HG03139 (cell line): Measurements from ENCODE around the gene SP7.
"Not testable (repeated sequence)": the region's sequence is repeated elsewhere in the genome, so short reads cannot be mapped to it uniquely, and the experiment has no call there.

Experiments
- ATAC-seq: cut with Tn5 transposase; IDR thresholded peaks from one replicate; pipeline ENCODE4 v1.9.1; 2021; ENCODE audit not compliant: unreplicated experiment

The SP7 gene

DNA sequence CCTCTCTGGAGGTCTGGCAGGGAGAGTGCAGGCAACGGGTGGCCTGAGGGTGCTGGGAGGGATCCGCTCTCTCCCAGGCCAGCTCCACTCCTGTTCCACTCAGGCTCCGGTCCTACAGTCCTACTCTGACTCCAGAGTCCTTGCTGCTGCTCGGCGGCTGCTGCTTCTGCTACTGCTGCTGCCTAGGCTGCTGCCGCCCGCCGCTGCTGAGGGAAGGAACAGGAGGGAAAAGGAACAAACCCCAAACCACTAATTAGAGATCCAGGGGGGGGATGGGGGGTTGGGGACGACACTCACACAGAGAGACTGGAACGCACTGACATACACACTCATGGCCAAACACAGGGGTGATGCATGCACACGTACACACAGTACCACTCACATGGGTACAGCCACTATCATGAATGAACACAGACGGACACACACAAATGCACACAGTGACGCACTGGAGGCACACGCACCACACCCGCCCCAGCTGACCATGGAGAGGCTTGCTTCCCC is at the start of gene SP7:
Gene SP7 (minus strand): TSS at position 174 of the 501 bp plus-strand sequence. CDS start 708 bp downstream, outside the sequence.
- ATAC-seq = no peak

DNA sequence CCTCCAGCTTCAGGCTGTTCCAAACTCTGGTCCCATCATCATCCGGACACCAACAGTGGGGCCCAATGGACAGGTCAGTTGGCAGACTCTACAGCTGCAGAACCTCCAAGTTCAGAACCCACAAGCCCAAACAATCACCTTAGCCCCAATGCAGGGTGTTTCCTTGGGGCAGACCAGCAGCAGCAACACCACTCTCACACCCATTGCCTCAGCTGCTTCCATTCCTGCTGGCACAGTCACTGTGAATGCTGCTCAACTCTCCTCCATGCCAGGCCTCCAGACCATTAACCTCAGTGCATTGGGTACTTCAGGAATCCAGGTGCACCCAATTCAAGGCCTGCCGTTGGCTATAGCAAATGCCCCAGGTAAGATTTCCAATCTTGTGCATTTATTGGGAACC is 47.1 kb upstream of the SP7 start:
- no peak for ATAC-seq

- no peak for ATAC-seq
Observed at GRCh38 chr12:53381731-53382630, 45.8 kb upstream of the SP7 start.

DNA sequence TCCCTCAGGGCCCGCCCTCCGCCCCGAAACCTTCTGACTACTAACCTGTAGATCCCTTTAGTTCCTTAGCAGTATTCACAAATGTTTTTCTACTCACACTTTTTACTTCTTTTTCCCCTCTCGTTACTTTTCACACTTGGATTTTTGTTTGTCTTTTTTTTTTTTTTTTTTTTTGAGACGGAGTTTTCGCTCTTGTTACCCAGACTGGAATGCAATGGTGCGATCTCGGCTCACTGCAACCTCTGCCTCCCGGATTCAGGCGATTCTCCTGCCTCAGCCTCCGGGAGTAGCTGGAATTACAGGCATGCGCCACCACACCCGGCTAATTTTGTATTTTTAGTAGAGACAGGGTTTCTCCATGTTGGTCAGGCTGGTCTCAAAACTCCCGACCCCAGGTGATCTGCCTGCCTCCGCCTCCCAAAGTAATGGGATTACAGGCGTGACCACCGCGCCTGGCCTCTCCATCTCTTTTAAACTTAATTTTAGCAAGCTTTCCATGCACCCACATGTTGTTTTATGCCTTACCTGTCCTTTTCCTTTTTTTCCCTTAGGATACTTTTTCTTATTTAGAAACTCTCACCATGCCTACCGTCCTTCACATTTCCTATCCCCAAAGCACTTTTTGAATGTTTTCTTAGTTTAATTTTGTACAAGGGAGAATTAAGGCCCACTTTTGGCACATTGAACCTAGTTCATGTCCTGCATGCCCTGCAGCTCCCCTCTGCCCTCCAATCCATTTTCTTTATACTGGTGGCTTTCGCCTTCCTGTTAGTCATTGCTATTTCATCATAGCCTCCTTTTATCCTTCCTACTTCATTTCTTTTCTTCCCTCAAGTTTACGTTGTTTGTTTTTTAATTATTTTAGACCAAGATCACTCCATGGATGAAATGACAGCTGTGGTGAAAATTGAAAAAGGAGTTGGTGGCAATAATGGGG is 44.9 kb upstream of the SP7 start:
- ATAC-seq = no peak

GRCh38 chr12:53380104-53380793 is 44.1 kb upstream of the SP7 start, which contains the start of gene SP1:
Gene SP1 (plus strand): TSS chr12:53380176. CDS start chr12:53380292, 116 bp downstream.
- ATAC-seq = peak; percentile 36

DNA sequence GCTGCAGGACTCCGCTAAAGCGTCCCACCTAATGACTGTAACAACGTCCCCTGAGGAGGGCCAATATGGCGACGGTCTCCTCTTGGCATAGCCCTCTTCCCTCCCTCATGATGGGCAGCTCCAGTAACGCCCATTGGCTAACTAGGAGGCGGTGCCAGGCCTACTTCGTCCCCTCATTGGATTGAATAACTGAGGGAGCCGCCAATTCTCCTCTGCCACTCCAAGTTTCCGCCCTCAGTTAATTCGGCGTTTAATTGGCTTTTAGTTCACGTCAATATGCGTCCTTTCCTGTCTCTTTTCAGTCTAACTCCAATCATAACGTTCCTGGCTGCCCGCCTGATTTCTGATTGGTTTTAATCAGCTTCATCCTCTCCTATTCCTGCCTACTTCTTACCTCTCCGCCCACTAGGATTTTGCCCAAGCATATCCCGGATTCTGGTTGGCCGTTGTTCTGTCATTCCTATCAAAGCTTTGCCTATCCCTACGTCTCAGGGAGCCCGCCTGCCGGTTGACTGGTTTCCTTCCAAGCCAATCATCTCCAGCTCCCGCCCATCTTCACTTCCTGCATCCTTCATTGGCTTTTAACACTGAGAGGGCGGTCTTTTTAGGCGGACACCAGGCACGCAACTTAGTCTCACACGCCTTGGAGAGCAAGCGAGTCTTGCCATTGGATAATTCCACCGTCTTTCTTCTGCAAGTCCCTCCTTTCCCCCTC is 43.4 kb upstream of the SP7 start:
- peak; percentile 60 for ATAC-seq

- no peak for ATAC-seq
Observed at GRCh38 chr12:53378724-53379388, 42.7 kb upstream of the SP7 start.

DNA sequence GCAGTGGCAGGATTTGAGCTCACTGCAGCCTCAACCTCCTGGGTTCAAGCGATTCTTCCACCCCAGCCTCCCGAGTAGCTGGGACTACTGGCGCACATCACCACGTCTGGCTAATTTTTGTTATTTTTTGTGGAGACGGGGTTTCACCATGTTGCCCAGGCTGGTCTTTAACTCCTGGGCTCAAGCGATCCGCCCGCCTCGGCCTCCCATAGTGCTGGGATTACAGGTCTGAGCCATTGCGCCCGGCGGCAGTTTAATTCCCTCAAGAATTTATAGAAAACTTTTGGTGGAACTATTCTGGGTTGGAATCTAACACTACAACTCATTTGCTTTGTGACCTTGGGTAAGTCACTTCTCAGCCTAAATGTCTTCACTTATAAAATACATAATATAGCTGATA is 42.1 kb upstream of the SP7 start:
- ATAC-seq = no peak

GRCh38 chr12:53376747-53377146 is 40.6 kb upstream of the SP7 start:
- no peak for ATAC-seq

GRCh38 chr12:53374277-53374676 is 38.1 kb upstream of the SP7 start:
- ATAC-seq = not testable (repeated sequence)

DNA sequence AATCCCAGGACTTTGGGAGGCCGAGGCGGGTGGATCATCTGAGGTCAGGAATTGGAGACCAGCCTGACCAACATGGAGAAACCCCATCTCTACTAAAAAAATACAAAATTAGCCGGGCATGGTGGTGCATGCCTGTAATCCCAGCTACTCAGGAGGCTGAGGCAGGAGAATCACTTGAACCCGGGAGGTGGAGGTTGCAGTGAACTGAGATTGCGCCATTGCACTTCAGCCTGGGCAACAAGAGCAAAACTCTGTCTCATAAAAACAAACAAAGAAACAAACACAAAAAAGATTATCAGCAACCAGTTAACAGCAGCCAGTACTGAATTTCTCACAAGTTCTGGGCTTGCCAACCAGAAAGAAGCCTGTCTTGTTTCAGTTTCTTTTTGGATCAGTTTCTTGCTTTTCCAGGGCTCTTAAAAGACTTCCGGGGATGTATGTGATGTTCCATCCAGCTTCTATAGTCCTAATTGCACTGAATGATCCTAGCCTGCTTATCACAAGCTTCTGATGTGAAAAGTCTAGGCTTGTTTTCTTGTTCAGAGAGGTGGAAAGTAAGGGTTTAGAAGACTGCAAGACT is 37.5 kb upstream of the SP7 start:
- ATAC-seq = not testable (repeated sequence)

- ATAC-seq = no peak
Observed at GRCh38 chr12:53365245-53365904, 29.2 kb upstream of the SP7 start.

- ATAC-seq = not testable (repeated sequence)
Observed at GRCh38 chr12:53361638-53362037, 25.5 kb upstream of the SP7 start.

GRCh38 chr12:53358836-53359419 is 22.8 kb upstream of the SP7 start:
- no peak for ATAC-seq

DNA sequence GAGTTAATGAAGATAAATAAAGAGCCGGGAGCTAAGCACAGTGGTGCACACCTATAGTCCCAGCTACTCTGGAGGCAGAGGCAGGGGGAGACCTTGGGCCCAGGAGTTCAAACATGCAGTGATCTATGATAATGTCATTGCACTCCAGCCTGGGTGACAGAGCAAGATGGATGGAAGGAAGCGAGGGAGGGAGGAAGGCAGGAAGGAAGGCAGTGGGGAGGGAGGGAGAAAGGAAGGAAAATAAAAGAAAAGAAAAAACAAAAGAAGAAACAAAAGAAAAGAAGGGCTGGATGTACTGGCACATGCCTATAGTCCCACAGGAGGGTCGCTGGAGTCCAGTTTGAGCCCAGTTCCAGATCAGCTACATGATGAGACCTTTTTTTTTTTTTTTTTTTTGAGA is 19.0 kb upstream of the SP7 start:
- ATAC-seq = no peak

DNA sequence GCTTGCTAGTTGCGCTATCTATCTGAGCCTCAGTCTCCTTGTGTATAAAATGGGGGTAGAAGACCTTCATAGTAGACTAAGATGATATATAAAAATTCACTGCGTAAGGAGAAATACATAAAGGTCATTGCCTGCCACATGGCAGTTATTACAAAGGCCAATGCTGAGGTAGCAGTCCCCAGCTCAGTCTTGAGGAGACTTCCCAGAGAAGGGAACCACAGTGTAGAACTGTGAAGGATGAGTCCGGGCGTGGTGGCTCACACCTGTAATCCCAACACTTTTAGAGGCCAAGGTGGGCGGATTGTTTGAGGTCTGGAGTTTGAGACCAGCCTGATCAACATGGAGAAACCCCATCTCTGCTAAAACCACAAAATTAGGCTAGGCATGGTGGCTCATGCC is 17.1 kb upstream of the SP7 start:
- no peak for ATAC-seq

DNA sequence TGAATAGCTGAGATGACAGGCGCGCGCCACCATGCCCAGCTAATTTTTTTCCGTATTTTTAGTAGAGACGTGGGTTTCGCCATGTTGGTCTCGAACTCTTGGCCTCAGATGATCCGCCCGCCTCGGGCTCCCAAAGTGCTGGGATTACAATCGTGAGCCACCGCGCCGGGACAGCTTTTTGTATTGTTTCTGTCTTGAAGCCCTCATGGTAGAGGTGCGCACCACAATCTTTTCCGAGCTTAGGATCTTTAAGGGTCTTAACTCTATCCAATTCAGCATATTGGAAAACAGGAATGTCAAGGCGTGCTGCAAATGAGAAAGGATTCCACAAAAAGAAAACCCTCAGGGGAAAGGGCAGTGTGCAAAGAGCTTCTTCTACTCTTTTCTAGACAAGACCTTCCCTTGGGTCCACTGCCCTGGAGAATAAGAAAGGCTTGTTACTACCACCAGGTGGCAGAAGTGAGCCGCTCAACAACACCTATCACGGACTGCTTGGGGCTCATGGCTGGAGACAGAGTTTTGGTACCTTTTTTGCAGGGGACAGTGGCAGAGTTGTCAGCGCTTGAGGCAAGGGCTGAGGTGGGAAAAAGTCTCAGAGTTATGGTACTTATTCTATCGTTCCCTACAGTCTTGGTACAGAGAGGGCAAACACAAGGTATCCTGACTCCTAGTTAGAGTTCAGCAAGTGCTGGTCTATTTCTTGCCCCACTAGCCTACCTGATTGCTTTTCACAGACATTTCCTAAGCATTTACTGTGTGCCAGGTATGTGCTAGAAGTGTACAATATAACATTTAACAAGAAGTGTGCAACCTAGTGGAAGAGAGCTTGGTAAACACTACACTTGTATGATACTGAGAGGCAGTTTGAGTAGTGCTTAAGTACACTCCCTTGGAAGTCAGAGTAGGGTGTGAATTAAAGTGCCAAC is 16.4 kb upstream of the SP7 start:
- no peak for ATAC-seq
